ENCODE data around the gene PDE6B.
"Not testable (repeated sequence)": the region's sequence is repeated elsewhere in the genome, so short reads cannot be mapped to it uniquely, and the experiment has no call there.

Gene PDE6B

DNA sequence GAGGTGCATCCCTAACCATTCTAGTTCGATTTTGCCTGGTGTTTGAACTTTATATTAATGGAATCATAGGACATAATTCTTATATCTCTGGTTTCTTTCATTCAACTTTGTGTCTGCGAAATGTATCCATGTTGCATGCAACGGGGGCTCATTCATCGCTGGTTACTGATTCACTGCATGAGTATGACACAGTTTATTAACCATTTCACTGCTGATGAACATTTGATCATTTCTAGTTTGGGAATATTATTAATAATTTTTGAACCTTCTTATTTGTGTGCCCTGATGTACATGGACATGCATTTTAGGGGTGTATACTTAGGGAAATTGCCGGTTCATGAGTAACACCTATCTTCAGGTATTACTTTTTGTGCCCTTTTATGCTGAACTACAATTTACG, 44.2 kb upstream of the PDE6B start:
- H3K27ac ChIP-seq = no peak overlapping the region
- TF ChIP-seq CTCF (conservative IDR thresholded peaks at IDR 0.05) = no peak

DNA sequence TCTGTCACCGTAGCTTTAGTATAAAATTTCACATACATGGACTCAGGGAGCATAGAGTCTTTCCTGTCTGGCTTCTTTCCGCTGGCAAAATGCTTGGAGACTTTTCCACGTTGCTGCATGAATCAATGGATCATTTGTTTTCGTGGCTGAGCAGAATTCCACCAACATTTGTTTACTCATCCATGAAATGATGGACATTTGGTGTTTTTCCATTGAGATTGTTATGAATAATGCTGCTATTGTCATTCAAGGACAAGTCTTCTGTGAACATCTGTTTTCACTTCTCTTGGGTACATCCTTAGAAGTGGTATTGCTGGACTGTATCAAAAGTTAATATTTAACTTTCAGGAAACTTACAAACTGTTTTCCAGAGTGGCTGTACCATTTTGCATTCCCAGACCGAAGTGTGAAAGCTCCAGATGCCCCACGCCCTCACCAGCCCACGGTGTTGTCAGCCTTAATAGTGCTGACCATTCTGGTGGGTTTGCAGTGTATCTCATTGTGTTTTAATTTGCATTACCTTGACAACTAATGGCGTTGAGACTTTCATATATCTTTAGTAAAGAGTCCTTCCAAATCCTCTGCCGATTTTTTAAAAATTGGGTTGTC, 43.5 kb upstream of the PDE6B start:
- H3K27ac ChIP-seq = no peak overlapping the region
- TF ChIP-seq CTCF (conservative IDR thresholded peaks at IDR 0.05) = no peak

DNA sequence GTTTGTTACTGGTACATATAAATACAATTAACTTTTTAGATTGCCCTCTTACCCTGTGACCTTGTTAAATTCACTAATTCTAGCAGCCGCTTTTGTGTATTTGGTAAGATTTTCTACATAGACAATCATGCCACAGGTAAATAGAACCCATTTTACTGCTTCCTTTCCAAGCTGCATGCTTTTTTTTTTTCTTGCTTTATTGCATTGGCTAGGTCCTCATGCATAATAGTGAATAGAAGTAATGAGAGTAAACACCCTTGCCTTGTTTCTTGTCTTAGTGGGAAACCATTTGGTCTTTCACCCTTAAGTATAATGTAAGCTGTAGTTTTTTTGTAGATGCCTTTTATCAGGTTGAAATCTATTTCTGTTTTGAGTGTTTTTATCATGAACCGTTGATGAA, 41.6 kb upstream of the PDE6B start:
- H3K27ac ChIP-seq = no peak overlapping the region
- no peak for TF ChIP-seq CTCF (conservative IDR thresholded peaks at IDR 0.05)

DNA sequence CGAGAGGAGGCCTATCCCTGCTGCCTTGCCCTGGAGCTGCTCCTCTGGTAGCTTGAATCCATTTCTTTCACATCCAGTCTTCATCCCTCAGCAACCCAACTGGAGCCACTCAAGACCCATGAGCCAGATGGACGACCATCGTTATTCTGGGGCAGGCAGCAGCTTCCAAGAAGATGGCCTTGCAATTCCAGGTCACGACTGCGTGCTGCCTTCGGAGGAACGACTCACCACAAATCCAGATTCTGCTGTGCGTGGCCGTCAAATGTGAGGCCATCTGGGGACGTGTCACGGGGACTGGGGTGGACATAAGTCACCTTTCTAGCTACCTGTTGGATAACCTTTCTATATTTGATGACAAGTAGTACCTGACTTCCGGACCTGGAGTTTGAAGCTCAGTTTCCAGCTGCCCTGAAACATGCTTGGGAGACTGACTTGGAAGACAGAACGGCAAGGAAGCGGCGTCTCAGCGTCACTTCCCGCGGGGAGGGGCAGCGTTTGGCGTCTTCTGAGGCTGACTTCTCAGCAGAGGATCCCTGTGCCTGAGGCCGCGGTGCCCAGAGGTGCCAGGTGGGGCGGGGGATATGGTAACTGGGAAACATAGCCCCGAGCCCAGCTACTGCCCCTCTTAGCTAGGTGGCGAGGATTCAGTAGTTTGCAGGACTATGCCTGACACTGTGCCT, 37.6 kb upstream of the PDE6B start:
- TF ChIP-seq CTCF (conservative IDR thresholded peaks at IDR 0.05) = no peak
- H3K27ac ChIP-seq = no peak overlapping the region

DNA sequence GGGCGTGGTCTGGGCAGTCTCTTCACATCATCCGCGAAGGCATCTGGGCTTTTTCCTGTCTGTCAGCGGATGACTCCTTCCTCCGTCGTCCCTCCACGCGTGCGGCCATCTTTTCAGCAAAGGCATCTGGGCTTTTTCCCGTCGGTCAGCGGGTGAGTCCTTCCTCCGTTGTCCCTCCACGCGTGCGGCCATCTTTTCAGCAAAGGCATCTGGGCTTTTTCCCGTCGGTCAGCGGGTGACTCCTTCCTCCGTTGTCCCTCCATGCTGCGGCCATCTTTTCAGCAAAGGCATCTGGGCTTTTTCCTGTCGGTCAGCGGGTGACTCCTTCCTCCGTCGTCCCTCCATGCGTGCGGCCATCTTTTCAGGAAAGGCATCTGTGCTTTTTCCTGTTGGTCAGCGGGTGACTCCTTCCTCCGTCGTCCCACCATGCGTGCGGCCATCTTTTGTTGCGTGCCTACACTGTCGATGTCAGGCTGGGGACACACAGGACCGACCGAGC, 37.0 kb upstream of the PDE6B start:
- H3K27ac ChIP-seq = no peak overlapping the region
- no peak for TF ChIP-seq CTCF (conservative IDR thresholded peaks at IDR 0.05)

DNA sequence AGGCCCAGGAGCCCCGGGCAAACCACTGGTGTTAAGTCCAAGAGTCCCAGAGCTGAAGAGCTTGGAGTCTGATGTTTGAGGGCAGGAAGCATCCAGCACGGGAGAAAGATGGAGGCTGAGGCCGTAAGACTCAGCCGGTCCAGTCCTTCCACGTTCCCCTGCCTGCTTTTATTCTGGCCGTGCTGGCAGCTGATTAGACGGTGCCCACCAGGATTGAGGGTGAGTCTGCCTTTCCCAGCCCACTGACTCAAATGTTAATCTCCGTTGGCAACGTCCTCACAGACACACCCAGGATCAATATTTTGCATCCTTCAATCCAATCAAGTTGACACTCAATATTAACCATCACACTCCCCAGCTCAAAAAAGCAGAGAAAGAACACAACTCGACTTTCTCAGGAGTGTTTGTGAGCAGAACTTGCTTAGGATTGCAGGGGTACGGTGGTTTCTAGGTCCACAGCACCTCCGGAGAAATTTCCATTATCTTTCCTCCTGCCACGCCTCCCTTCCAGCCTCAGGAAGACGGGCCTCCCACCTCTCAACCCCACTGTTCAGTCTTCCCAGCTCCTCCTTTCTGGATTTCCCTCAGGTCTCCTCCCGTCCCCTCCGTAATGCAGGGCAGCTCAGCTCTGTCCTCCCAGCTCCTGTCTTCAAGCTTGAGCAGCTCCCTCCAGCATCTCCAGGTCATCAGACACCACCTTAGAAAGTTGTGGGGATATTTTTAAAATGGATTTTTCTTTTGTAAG, 36.0 kb upstream of the PDE6B start:
- no peak overlapping the region for H3K27ac ChIP-seq
- no peak for TF ChIP-seq CTCF (conservative IDR thresholded peaks at IDR 0.05)

DNA sequence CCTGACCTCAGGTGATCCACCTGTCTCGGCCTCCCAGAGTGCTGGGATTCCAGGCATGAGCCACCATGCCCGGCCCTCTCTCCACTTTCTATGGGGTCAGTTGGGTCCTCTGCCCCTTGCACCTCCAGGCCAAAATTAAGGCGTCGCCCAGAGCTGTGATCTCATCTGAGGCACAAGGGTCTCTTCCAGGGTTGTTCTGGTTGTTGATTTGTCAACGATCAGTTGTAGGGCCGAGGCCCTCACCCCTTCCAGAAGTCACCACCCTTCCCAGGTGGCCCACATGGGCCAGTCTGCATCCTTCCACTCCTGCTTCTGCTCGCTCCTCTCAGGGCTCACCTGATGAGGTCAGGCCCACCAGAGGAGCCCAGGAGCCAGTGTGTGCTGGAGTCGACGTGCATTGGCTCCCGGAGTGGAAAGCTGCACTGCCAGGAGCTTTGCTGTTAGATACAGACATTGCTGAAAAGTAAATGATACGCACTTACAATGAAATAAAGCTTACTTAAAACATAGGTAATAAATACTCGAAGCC, 35.0 kb upstream of the PDE6B start:
- no peak for TF ChIP-seq CTCF (conservative IDR thresholded peaks at IDR 0.05)
- no peak overlapping the region for H3K27ac ChIP-seq

DNA sequence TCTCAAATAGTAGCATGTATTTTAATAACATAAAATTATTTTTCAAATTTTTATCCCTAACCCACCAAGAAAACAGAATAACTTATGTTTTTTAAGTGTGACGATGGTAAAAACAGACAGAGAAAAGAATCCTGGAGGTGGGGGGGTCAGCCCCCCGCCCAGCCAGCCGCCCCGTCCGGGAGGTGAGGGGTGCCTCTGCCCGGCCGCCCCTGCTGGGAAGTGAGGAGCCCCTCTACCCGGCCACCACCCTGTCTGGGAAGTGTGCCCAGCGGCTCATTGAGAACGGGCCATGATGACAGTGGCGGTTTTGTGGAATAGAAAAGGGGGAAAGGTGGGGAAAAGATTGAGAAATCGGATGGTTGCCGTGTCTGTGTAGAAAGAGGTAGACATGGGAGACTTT, 33.2 kb upstream of the PDE6B start:
- not testable (repeated sequence) for H3K27ac ChIP-seq

All from VCaP (cell line).